PC-9 (cell line): Measurements from ENCODE around the gene ZFAND3.

ENCODE experiments used
- EZH2 ChIP-seq: fragments of 200-600 bp; sonication (generic); IDR thresholded peaks from 2 replicates; pipeline ENCODE4 v1.8.0; 2017; ENCODE audit warnings: antibody characterized with exemption, low read depth
- TF ChIP-seq, protein P1 (sequence below): fragments of 200-600 bp; sonication (generic); conservative IDR thresholded peaks from 2 replicates; pipeline ENCODE4 v1.6.1; 2017; ENCODE audit warnings: mixed run types, antibody characterized with exemption, mild to moderate bottlenecking, moderate library complexity

GRCh38 chr6:37812841-37813240 lies 6.7 kb upstream of the ZFAND3 start:
- TF ChIP-seq, protein P1, sequence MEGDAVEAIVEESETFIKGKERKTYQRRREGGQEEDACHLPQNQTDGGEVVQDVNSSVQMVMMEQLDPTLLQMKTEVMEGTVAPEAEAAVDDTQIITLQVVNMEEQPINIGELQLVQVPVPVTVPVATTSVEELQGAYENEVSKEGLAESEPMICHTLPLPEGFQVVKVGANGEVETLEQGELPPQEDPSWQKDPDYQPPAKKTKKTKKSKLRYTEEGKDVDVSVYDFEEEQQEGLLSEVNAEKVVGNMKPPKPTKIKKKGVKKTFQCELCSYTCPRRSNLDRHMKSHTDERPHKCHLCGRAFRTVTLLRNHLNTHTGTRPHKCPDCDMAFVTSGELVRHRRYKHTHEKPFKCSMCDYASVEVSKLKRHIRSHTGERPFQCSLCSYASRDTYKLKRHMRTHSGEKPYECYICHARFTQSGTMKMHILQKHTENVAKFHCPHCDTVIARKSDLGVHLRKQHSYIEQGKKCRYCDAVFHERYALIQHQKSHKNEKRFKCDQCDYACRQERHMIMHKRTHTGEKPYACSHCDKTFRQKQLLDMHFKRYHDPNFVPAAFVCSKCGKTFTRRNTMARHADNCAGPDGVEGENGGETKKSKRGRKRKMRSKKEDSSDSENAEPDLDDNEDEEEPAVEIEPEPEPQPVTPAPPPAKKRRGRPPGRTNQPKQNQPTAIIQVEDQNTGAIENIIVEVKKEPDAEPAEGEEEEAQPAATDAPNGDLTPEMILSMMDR = no peak
- no peak for TF ChIP-seq EZH2
